Measurements from ENCODE around the gene SLC35F4.

DNA sequence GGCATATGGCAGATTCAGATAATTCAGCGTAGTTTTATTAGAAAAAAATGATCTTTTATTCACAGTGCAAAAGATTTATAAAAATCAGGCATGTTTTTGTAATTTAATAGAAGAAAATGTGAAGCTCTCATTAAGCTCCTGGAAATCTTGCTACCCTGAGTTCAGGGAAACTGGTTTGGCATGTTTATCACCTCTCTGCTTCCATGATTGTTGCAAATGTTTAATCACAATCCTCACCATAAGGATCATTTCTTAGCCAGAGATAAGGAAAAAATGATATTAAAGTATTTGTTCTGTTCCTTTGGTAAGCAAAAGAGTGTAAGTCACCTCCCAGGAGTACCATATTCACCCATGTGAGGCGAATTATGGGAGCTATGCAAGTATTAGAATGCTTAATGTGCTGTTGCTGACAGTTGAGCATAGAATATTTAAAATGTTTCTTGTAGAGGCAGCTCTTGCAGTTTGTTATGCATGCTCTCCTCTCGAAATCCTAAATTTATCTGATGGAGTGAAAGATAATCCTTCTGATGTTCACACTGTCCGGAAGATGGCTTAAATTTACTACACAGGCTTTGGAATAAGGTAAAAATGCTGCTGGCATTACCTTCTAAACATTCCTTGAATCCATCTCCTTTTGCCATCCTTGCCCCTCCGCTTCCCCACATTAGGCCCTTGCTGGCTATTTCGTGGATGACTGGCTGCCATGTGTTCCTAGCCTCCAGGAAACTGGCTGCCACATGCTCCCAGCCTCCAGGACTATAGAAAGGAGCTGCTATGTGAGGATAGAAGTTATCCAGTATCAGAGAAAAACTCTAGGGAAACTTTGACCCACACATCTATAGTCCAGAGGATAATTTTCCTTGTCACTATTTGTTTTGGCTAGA, 256.5 kb downstream of the SLC35F4 start:
- TF ChIP-seq POLR2AphosphoS5 (IDR thresholded peaks at IDR 0.05), result no peak
- TF ChIP-seq, protein P1, sequence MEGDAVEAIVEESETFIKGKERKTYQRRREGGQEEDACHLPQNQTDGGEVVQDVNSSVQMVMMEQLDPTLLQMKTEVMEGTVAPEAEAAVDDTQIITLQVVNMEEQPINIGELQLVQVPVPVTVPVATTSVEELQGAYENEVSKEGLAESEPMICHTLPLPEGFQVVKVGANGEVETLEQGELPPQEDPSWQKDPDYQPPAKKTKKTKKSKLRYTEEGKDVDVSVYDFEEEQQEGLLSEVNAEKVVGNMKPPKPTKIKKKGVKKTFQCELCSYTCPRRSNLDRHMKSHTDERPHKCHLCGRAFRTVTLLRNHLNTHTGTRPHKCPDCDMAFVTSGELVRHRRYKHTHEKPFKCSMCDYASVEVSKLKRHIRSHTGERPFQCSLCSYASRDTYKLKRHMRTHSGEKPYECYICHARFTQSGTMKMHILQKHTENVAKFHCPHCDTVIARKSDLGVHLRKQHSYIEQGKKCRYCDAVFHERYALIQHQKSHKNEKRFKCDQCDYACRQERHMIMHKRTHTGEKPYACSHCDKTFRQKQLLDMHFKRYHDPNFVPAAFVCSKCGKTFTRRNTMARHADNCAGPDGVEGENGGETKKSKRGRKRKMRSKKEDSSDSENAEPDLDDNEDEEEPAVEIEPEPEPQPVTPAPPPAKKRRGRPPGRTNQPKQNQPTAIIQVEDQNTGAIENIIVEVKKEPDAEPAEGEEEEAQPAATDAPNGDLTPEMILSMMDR (IDR thresholded peaks at IDR 0.05), result no peak

Measured in suprapubic skin (tissue), 3 donors.